ENCODE data around the gene EXOC7. TPM values are rescaled to one million over a fixed set of nuclear protein-coding genes. Genes with fewer than 3 reads are reported as not detected.

Gene EXOC7
- total RNA-seq, 1 experiment from 2014 or later, result 160 TPM

- Histone ChIP-seq H2BK15ac (ENCODE audit: low read depth, low read length) (no peak overlapping the region), H2BK20ac (ENCODE audit: low read depth, low read length, poor library complexity, severe bottlenecking) (no peak overlapping the region), H3K27ac (ENCODE audit: insufficient read length, low read depth, low read length) (no peak overlapping the region), H3K4ac (ENCODE audit: low read depth, low read length) (no peak overlapping the region), H2BK5ac (ENCODE audit: insufficient read length, low read length) (no peak overlapping the region), H2BK12ac (ENCODE audit: insufficient read length, low read depth, low read length) (no peak overlapping the region), H2AK5ac (ENCODE audit: insufficient read length, low read length) (no peak overlapping the region), H4K20me1 (ENCODE audit: control insufficient read depth, insufficient read depth, insufficient read length) (peaks cover 3% of the 10 kb centered on the region), H3K27me3 (ENCODE audit: insufficient read depth, low read length) (peaks cover 58% of the 10 kb centered on the region), H3K56ac (ENCODE audit: insufficient read length, low read depth, low read length) (no peak overlapping the region), H3K79me2 (ENCODE audit: insufficient read depth, low read length) (peaks cover 3% of the 10 kb centered on the region; the same call in 1 of the 2 replicates), H3K23ac (ENCODE audit: insufficient read length, low read depth, low read length) (no peak overlapping the region), H3K4me1 (ENCODE audit: insufficient read depth, low read length) (peaks cover 8% of the 10 kb centered on the region; the same call in 1 of the 2 replicates), H2AFZ (ENCODE audit: low read length) (no peak overlapping the region), H3K18ac (ENCODE audit: insufficient read length, low read depth, low read length) (no peak overlapping the region), H3K4me2 (ENCODE audit: insufficient read depth, insufficient read length, low read length) (peak overlapping the region; percentile 46), H4K5ac (ENCODE audit: insufficient read length, low read depth, low read length) (no peak overlapping the region), H4K91ac (ENCODE audit: insufficient read length, low read depth, low read length) (no peak overlapping the region), H3K23me2 (ENCODE audit: insufficient read length, low read depth, low read length, poor library complexity, severe bottlenecking) (peaks cover 34% of the 10 kb centered on the region), H3K9ac (ENCODE audit: extremely low read depth, insufficient read length, low read length) (no peak overlapping the region), H3K9me3 (ENCODE audit: control insufficient read depth, low read depth, low read length) (no peaks in the 10 kb centered on the region), H3K79me1 (ENCODE audit: insufficient read depth, low read depth, low read length, poor library complexity, severe bottlenecking) (no peaks in the 10 kb centered on the region), H3T11ph (ENCODE audit: low read length) (no peak overlapping the region), H4K8ac (replicated peaks; ENCODE audit: insufficient read length, low read depth, low read length) (no peak overlapping the region), H2BK120ac (ENCODE audit: low read depth, low read length, poor library complexity, severe bottlenecking) (no peak overlapping the region), H3K14ac (ENCODE audit: insufficient read depth, low read length) (no peak overlapping the region)
- peak overlapping the region; percentile 55 to 78 for H3K4me3 Mint-ChIP-seq
- H3K36me3 Mint-ChIP-seq (ENCODE audit: insufficient read depth in 1 of 3, low read depth in 3 of 3), result no peaks in the 10 kb centered on the region
- WGBS (ENCODE audit: extremely low coverage, insufficient read length, low lambda C conversion rate), result no CpG with 5 or more reads among the region's 41 CpGs
- TF ChIP-seq CTCF (conservative IDR thresholded peaks at IDR 0.05), result no peak
- DNase-seq, result peak; percentile 69
- peaks cover 75% of the 10 kb centered on the region for H3K27me3 Mint-ChIP-seq (ENCODE audit: low read depth)
- H3K27ac Mint-ChIP-seq, result no peak overlapping the region
- peaks cover 0 to 3% of the 10 kb centered on the region in 2 experiments; a peak in 2 of 5 replicates for H3K9me3 Mint-ChIP-seq
- peaks cover 54 to 62% of the 10 kb centered on the region in 2 experiments for H3K4me1 Mint-ChIP-seq
Measured at GRCh38 chr17:76076146-76076764, 27.3 kb downstream of the EXOC7 start.
